Glomerular endothelial cell (primary cell): ENCODE data around the gene ZNF641. TPM values are rescaled to one million over a fixed set of nuclear protein-coding genes. Genes with fewer than 3 reads are reported as not detected.
A peak's percentile ranks its signal among the peaks of the same experiment; 100 is the strongest.
"Not testable (repeated sequence)": the region's sequence is repeated elsewhere in the genome, so short reads cannot be mapped to it uniquely, and the experiment has no call there.

Experiments used
- DNase-seq: peaks from one replicate; pipeline ENCODE4 v3.0.0-alpha.2; 2011; ENCODE audit warnings: low read depth, low spot score; ENCODE audit errors: extremely low read depth
- total RNA-seq: library from RNA; depleted of rRNA; stranded (reverse); fragments of >200 nt; gene quantifications from 2 replicates; pipeline ENCODE4 v1.2.3, GENCODE V29; 2015

Gene ZNF641
- total RNA-seq, 1 donor from 2014 or later = 1.3 TPM

GRCh38 chr12:48336061-48336460 is 14.7 kb downstream of the ZNF641 start:
- no peak for DNase-seq

GRCh38 chr12:48334808-48335207 is 15.9 kb downstream of the ZNF641 start:
- no peak for DNase-seq

GRCh38 chr12:48333680-48334079 is 17.0 kb downstream of the ZNF641 start:
- DNase-seq = not testable (repeated sequence)

- no peak for DNase-seq
These were observed 19.3 kb downstream of the ZNF641 start for GRCh38 chr12:48331399-48331798.

- DNase-seq = no peak
These were observed 21.4 kb downstream of the ZNF641 start for GRCh38 chr12:48329199-48329939.

GRCh38 chr12:48316491-48316890 is 34.2 kb downstream of the ZNF641 start:
- no peak for DNase-seq

- no peak for DNase-seq
These were observed 39.4 kb downstream of the ZNF641 start for GRCh38 chr12:48311313-48311712.

- DNase-seq = no peak
These were observed 43.5 kb downstream of the ZNF641 start for GRCh38 chr12:48307269-48307668.

- DNase-seq = no peak
These were observed 45.5 kb downstream of the ZNF641 start for GRCh38 chr12:48305190-48305589.

- DNase-seq = no peak
These were observed 48.4 kb downstream of the ZNF641 start for GRCh38 chr12:48302161-48302911.

GRCh38 chr12:48300774-48301173 is 49.9 kb downstream of the ZNF641 start:
- no peak for DNase-seq

- DNase-seq = peak; percentile 42
These were observed 54.0 kb downstream of the ZNF641 start for GRCh38 chr12:48296586-48297282.

GRCh38 chr12:48292040-48292439 is 58.7 kb downstream of the ZNF641 start:
- DNase-seq = no peak

- DNase-seq = no peak
These were observed 59.2 kb downstream of the ZNF641 start for GRCh38 chr12:48291511-48291910.

GRCh38 chr12:48288387-48289268 is 62.1 kb downstream of the ZNF641 start:
- no peak for DNase-seq

Other genes with a start within 250 kb of the ZNF641 start
- 12.7 and 12.9 TPM in 2 replicates for gene SENP1, start 244.8 kb downstream of the ZNF641 start, total RNA-seq
- gene PFKM, start 231.6 kb downstream of the ZNF641 start, total RNA-seq = 46.5 and 53.8 TPM in 2 replicates
- 18.0 and 22.6 TPM in 2 replicates for gene ASB8, start 193.4 kb downstream of the ZNF641 start, total RNA-seq
- 0.41 TPM in 1 of 2 replicates, not detected in the other for gene CCDC184, start 167.3 kb downstream of the ZNF641 start, total RNA-seq
- not detected in 2 replicates for gene OR10AD1, start 147.6 kb downstream of the ZNF641 start, total RNA-seq
- not detected in 2 replicates for gene ANP32D, start 121.6 kb upstream of the ZNF641 start, total RNA-seq
- not detected in 2 replicates for gene C12orf54, start 131.6 kb upstream of the ZNF641 start, total RNA-seq
- gene OR8S1, start 174.7 kb upstream of the ZNF641 start, total RNA-seq = not detected in 2 replicates
- not detected in 2 replicates for gene LALBA, start 219.1 kb upstream of the ZNF641 start, total RNA-seq